ENCODE data around the gene RBM18.

DNA sequence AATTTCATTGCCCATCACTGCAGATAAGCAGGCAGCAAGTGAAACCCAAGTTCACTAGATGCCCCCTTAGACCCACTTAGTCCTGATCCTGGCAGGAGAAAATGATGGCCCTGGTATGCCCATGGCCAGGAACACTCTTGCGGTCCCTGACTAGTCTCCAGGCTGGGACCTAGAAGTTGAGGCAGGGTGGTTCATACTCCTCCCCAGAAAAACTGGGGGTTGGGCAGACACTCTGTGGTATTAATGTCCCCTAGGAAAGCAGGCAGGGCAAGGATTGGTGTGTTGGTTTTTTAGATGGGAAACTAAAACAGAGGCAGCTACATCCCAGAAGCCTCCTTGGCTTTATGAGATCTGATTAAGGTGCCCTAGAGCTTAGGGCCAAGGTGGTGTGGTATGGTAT lies 49.0 kb downstream of the RBM18 start:
- TF ChIP-seq EZH2phosphoT487 (IDR thresholded peaks at IDR 0.05; ENCODE audit: low read depth): no peak
- TF ChIP-seq, protein P1, sequence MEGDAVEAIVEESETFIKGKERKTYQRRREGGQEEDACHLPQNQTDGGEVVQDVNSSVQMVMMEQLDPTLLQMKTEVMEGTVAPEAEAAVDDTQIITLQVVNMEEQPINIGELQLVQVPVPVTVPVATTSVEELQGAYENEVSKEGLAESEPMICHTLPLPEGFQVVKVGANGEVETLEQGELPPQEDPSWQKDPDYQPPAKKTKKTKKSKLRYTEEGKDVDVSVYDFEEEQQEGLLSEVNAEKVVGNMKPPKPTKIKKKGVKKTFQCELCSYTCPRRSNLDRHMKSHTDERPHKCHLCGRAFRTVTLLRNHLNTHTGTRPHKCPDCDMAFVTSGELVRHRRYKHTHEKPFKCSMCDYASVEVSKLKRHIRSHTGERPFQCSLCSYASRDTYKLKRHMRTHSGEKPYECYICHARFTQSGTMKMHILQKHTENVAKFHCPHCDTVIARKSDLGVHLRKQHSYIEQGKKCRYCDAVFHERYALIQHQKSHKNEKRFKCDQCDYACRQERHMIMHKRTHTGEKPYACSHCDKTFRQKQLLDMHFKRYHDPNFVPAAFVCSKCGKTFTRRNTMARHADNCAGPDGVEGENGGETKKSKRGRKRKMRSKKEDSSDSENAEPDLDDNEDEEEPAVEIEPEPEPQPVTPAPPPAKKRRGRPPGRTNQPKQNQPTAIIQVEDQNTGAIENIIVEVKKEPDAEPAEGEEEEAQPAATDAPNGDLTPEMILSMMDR (IDR thresholded peaks at IDR 0.05; ENCODE audit: low read depth, low read length): no peak

Data from OCI-LY3 (cell line).